Esophagus squamous epithelium (tissue), 4 donors: ENCODE data around the gene CNTN1.

ENCODE experiments used
- CTCF ChIP-seq, 6 experiments: fragments of 450-650 bp in 4 of 6; fragments of 200-600 bp in 2 of 6; sonication (generic) in 2 of 6; IDR thresholded peaks; one replicate each; pipeline ENCODE4 v1.5.1; 2016 to 2019; ENCODE audit warnings: antibody characterized with exemption in 6 of 6, mild to moderate bottlenecking in 4 of 6, moderate library complexity in 4 of 6
- POLR2A ChIP-seq, 4 donors: fragments of 450-650 bp; IDR thresholded peaks; one replicate each; pipeline ENCODE4 v1.6.1; 2017; ENCODE audit warnings: antibody characterized with exemption in 4 of 4, mild to moderate bottlenecking in 4 of 4, moderate library complexity in 3 of 4

DNA sequence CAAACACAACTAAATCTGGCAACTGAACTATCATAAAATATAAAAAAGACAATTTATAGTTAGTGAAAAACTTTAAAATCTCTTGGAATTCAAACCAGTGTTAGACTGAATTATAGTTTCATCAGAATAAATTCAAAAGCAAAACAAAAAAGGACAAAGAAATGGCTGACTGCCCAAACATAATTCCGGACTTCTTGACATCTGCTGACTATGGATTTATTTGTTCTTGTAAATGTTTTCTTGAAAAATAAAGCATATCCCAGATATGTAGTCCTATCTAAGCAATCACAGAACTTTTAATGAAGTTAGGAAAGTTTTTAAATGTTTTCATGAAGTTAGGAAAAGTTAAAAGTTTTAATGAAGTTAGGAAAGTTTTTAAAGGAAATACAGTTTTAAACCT, 45.8 kb upstream of the CNTN1 start:
- TF ChIP-seq POLR2A (IDR thresholded peaks at IDR 0.05), result no peak
- no peak for TF ChIP-seq CTCF (IDR thresholded peaks at IDR 0.05)
